ENCODE data around the gene SLC6A19.

SLC6A19 gene

DNA sequence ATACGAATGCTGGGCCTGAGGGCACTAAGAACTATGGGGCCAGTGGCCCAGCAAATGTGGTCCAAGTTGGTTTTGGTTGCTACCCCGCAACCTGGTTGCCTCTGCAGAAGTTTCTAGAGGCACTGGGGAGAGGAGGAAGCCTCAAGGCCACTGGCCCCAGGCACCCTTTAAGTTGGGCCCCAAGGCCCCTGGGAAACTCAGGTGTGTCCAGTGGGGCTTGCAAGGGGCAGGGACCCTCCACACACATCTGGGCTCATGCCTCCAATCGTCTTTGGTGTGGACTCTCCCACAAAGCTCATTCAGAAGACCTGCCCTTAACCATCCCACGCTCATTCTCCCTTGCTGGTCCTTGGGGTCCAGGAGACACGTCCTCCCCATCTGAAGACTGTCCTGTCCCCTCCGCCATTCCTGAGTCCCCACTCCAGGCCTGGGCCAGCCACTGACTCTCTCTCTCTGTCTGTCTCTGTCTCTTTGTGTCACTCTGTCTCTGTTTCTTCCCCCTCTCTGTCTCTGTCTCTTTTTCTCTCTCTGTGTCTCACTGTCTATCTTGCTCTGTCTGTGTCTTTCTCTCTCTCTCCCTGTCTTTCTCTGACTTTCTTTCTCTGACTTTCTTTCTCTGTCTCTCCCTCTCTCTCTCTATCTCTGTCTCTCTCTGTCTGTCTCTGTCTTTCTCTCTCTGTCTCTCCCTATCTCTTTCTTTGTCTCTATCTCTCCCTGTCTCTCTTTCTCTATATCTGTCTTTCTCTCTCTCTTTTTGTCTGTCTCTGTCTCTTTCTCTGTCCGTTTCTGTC is 3.3 kb upstream of the SLC6A19 start:
- DNase-seq, result no peak

GRCh38 chr5:1199340-1199648 is 2.1 kb upstream of the SLC6A19 start:
- no peak for DNase-seq

DNA sequence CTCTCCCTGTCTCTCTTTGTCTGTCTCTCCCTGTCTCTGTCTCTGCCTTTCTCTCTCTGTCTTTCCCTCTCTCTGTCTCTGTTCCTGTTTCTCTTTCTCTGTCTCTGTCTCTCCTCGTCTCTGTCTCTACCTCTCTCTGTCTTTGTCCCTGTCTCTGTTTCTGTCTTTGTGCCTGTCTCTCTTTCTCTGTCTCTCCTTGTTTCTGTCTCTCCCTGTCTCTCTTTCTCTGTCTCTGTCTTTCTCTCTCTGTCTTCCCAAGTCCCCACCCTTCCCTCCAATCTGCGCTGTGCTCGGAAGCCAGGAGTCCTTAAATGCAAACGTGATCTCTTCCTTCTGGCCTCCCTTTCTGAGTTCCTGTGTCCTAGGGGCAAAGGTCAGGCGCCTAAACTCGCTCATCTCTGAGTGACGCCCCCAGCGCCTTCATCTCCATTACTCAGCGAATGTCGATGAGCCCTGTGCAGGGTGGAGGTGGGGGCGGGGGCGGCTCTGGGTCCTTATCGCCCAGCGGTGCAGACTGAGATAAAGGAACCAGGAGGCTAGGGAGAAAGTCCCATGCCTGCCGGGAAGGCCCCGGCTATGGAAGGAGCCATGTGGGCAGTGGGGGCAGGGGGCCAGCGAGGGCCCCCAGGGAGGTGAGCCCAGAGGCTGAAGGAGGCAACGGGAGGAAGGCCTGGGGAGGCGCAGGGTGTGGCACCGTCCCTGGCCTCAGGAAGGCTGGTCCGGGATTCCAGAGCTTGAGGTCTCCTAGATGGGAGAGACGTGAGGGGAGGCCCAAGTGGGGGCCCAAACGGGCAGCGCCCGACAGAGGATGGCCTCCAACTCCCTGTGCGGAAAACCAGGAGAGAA is 1.5 kb upstream of the SLC6A19 start:
- no peak for DNase-seq

- DNase-seq, result no peak
These were observed 684 bp upstream of the SLC6A19 start for GRCh38 chr5:1200495-1201326.

- no peak for DNase-seq
These were observed 817 bp downstream of the SLC6A19 start for GRCh38 chr5:1202026-1202797.

GRCh38 chr5:1202798-1203185 is 1.4 kb downstream of the SLC6A19 start:
- no peak for DNase-seq

DNA sequence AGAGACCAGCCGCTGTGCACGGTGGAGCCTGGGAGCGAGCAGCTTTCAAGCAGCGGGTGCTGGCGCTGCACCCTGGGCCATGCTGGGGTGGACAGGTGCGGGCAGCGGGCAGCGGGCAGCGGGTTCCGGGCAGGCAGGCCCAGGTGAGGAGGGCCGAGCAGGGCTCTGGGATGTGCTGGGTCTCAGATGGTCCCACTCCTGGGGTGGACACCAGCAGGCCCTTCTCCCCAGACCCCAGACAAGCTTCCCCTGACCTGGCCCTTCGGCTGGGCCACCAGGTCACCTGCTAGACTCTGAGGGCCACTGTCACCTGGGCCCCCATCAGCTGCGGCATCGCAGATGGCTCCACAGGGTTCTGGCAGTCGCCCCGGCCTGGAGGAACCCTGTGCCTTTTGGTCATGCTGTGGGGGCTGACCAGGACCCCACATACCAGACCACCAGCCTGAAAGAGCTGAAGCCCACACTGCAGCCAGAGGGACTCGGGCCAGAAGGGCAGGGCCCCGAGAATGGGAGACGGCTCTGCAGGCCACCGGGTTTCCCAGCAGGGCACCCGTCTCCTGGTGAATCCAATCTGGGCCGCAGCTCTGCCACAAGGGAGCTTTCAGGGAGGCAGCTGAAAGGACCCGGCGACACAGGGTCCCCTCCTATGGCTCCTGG is 2.0 kb downstream of the SLC6A19 start:
- DNase-seq, result no peak

- DNase-seq, result no peak
These were observed 2.7 kb downstream of the SLC6A19 start for GRCh38 chr5:1203968-1204692.

- DNase-seq, result peak; percentile 54
These were observed 3.4 kb downstream of the SLC6A19 start for GRCh38 chr5:1204693-1205242.

DNA sequence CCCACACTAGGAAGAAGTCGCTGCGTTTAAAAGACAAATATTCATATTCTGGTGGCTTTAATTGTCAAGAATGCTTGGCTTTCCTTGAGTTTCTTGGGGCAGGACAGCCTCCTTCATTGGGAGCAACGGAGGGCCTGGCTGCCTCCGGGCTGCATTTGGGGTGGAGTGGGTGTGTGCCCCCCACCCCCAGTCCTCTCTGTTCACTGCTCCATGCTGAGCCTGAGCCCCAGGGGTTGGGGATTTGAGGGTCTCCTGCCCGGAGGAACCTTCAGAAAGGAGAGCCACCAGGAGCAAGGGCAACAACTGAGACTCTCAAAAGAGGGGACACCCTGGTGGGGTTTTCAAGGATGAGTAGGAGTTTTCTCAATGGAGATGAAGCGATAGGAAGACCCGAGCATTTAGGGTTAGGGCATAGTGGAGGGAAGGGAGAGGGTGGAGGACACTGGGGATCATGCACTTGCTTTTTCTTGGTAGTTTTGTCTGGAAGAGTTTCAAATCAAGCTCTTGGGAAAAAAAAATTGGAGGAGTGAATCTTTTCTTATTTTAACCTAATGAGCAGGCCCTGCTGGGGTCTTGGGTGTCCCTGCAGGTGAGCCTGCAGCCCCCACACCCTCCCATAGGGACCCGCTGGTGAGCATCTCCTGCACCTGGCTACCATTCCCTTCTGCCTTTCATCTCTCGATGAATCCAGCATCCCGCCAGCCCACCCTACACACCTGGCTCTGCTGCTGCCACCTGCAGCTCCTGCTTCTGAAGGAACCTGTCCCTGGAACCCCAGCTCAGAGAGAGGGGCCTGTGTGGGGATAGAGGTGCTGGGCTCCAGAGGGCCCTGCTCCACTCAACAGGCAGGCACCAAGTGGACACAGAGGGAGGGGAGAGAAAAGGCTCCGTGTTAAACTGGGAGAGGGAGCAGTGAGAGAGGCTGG is 4.1 kb downstream of the SLC6A19 start:
- DNase-seq, result no peak

GRCh38 chr5:1206521-1207412 is 5.4 kb downstream of the SLC6A19 start:
- no peak for DNase-seq

DNA sequence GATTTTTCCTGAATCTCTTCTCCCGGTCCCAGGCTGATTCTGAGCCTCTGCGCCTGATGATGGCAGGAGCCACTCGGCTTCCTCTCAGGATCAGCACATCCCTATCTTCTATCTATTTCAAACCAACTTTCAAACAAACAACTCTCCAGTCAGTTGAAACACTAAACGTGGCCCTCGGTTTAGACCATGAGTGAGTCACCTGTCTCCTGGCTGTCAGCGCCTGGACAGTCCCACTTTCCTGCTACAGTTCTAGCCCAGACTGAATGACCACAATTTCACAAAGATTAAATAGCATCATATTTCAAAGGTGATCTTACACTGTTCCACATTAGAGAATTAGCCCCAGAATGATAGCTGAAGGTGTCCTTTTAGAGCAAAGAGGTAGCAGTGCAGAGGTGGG is 6.2 kb downstream of the SLC6A19 start:
- DNase-seq, result no peak

- DNase-seq, result no peak
These were observed 6.9 kb downstream of the SLC6A19 start for GRCh38 chr5:1208221-1208742.

- peak; percentile 82 for DNase-seq
These were observed 7.5 kb downstream of the SLC6A19 start for GRCh38 chr5:1208743-1209488.

DNA sequence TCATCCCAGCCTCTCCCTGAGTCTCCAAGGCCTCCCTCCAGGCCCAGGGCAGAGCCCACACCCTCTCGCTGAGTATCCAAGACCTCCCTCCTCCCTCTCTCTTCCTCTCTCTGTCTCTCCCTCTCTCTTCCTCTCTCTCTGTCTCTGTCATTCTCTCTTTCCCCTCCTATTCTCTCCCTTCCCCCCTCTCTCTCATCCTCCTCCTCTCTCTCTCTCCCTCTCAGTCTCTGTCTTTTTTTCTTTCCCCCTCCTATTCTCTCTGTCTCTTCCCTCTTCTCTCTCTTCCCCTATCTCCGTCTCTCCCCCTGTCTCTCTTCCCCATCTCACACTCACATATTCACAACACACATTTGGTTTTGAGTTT is 8.1 kb downstream of the SLC6A19 start:
- DNase-seq, result no peak

GRCh38 chr5:1209896-1210776 is 8.7 kb downstream of the SLC6A19 start:
- no peak for DNase-seq

GRCh38 chr5:1210832-1211251 is 9.4 kb downstream of the SLC6A19 start:
- no peak for DNase-seq
